Gastroesophageal sphincter (tissue), 4 donors: Measurements from ENCODE around the gene ANKS1A. TPM values are rescaled to one million over a fixed set of nuclear protein-coding genes. Genes with fewer than 3 reads are reported as not detected.
A peak's percentile ranks its signal among the peaks of the same experiment; 100 is the strongest.

Experiments used
- ATAC-seq: fragments of 150-250 bp; one replicate; pipeline ENCODE4 v1.9.1; 2016; ENCODE audit warnings: mild to moderate bottlenecking, moderate library complexity
- H3K27ac ChIP-seq, 4 donors: fragments of 200-600 bp; sonication (generic) in 3 of 4; 1 replicate in 3 of 4; 2 replicates in 1 of 4; pipeline ENCODE4 v1.5.1; 2016 to 2019
- H3K27me3 ChIP-seq: fragments of 200-600 bp; sonication (generic); one replicate; pipeline ENCODE4 v1.5.1; 2019
- H3K36me3 ChIP-seq, 2 donors: fragments of 200-600 bp; sonication (generic); one replicate each; pipeline ENCODE4 v1.5.1; 2019; ENCODE audit warnings: control low read depth in 1 of 2
- H3K4me1 ChIP-seq, 3 donors: fragments of 200-600 bp; sonication (generic); 1 replicate in 2 of 3; 2 replicates in 1 of 3; pipeline ENCODE4 v1.5.1; 2016 to 2019; ENCODE audit warnings: control low read depth in 2 of 3
- H3K4me3 ChIP-seq, 2 donors: fragments of 200-600 bp; sonication (generic); one replicate each; pipeline ENCODE4 v1.5.1; 2019; ENCODE audit warnings: mild to moderate bottlenecking in 1 of 2, moderate library complexity in 1 of 2
- H3K9me3 ChIP-seq, 3 donors: fragments of 200-600 bp; sonication (generic); one replicate each; pipeline ENCODE4 v1.5.1; 2017 to 2019; ENCODE audit warnings: control low read depth in 2 of 3
- EP300 ChIP-seq: sonication (generic); formaldehyde crosslinking; IDR thresholded peaks from one replicate; pipeline ENCODE4 v1.6.1; 2017; ENCODE audit warnings: antibody characterized with exemption, mild to moderate bottlenecking
- POLR2A ChIP-seq, 2 donors: fragments of 450-650 bp; IDR thresholded peaks; one replicate each; pipeline ENCODE4 v1.6.1; 2017; ENCODE audit warnings: antibody characterized with exemption in 2 of 2, mild to moderate bottlenecking in 2 of 2, moderate library complexity in 1 of 2
- POLR2AphosphoS5 ChIP-seq: sonication (generic); formaldehyde crosslinking; IDR thresholded peaks from one replicate; pipeline ENCODE4 v1.6.1; 2017; ENCODE audit warnings: antibody characterized with exemption
- WGBS, 2 donors: methylation state at CpG; one replicate each; pipeline ENCODE4 v1.1.5; 2018; ENCODE audit warnings: low coverage in 1 of 2; 5-methylcytosine and 5-hydroxymethylcytosine counted together
- total RNA-seq, 4 donors: library from RNA; depleted of rRNA; stranded (reverse); fragments of >200 nt; gene quantifications; one replicate each; pipeline ENCODE4 v1.1.0, GENCODE V29; 2016
- TF ChIP-seq, protein P1 (sequence below), 4 experiments: fragments of 200-600 bp in 2 of 4; fragments of 450-650 bp in 2 of 4; sonication (generic) in 1 of 4; IDR thresholded peaks; one replicate each; pipeline ENCODE4 v1.5.1; 2017 to 2019; ENCODE audit warnings: antibody characterized with exemption in 4 of 4, mild to moderate bottlenecking in 2 of 4, moderate library complexity in 2 of 4

Gene ANKS1A
- total RNA-seq, 4 donors from 2014 or later = 52.0 to 135 (median 88.4) TPM

DNA sequence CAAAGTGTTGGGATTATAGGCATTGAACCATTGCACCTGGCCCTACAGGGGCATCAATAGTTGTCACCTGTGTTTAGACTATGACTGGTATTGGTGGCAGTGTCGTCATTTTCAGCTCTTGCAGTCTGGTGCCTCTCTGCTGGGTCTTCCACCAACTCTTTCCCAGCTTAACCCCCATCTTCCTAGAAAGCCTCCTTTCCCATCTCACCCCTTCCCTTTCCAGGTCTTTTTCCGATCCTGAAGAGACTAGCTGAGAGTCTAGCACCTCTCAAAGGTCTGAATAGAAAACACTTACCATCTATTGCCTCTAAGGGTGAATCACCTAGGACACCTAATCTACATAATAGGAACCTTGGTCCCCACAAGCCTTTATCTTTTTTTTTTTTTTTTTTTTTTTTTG is 181.1 kb downstream of the ANKS1A start:
- 60 to 67% methylated on average over 1 of the region's 2 CpGs for WGBS, 2 donors
- H3K27me3 ChIP-seq = no peaks in the 10 kb centered on the region

DNA sequence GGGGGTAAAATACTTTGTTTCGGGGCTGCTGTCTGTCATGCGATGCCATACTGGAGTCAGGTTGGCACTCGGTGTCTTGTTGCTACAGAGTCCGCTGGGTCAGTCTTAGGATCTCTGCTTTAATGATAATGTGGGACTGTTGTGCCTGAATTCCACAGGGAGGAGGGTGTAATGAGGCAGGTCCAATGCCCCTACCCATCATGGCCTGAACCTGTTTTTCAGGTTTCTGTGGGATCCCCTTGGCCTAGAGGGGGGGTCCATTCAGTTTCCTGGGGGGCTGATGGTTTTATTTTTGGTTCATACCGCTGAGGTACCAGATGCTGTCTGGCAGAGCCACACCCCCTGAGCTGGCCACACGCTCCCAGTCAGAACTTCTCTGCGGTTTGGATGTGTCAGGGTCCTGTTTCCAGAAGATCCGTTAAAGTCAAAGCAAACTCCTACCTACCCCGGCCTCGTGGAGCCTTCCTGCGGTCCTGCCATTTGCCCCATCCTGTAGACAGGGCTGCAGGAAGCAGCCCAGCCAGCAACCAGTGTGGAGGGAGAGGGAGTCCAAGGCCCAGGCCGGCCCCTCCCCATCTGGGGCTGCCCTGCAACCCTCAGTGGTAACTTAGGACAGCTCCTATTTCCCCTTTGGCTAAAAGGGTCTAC is 182.4 kb downstream of the ANKS1A start:
- TF ChIP-seq, protein P1, sequence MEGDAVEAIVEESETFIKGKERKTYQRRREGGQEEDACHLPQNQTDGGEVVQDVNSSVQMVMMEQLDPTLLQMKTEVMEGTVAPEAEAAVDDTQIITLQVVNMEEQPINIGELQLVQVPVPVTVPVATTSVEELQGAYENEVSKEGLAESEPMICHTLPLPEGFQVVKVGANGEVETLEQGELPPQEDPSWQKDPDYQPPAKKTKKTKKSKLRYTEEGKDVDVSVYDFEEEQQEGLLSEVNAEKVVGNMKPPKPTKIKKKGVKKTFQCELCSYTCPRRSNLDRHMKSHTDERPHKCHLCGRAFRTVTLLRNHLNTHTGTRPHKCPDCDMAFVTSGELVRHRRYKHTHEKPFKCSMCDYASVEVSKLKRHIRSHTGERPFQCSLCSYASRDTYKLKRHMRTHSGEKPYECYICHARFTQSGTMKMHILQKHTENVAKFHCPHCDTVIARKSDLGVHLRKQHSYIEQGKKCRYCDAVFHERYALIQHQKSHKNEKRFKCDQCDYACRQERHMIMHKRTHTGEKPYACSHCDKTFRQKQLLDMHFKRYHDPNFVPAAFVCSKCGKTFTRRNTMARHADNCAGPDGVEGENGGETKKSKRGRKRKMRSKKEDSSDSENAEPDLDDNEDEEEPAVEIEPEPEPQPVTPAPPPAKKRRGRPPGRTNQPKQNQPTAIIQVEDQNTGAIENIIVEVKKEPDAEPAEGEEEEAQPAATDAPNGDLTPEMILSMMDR (IDR thresholded peaks at IDR 0.05) = no peak
- TF ChIP-seq POLR2A (IDR thresholded peaks at IDR 0.05) = no peak
- no peaks in the 10 kb centered on the region for H3K27me3 ChIP-seq
- 60 to 90% methylated on average over 6 to 8 of the region's 12 CpGs for WGBS, 2 donors
- peak overlapping the region in 3 of 4 donors; percentile 22 to 60 (median 37) for H3K27ac ChIP-seq
- no peaks in the 10 kb centered on the region for H3K9me3 ChIP-seq
- peaks cover 0 to 59% (median 3%) of the 10 kb centered on the region in 3 donors for H3K4me1 ChIP-seq
- no peak for ATAC-seq
- no peak overlapping the region for H3K4me3 ChIP-seq
- H3K36me3 ChIP-seq = peaks cover 0 to 94% of the 10 kb centered on the region in 2 donors

More for the DNA sequence above, 181.1 kb downstream of the ANKS1A start:
- no peak for TF ChIP-seq EP300
- TF ChIP-seq POLR2AphosphoS5 = no peak
- TF ChIP-seq, protein P1 (IDR thresholded peaks at IDR 0.05) = no peak
- no peak for TF ChIP-seq POLR2A (IDR thresholded peaks at IDR 0.05)
- no peaks in the 10 kb centered on the region for H3K9me3 ChIP-seq
- no peak overlapping the region for H3K4me3 ChIP-seq
- H3K4me1 ChIP-seq = peaks cover 0 to 68% (median 3%) of the 10 kb centered on the region in 3 donors
- H3K36me3 ChIP-seq = peaks cover 0 to 95% of the 10 kb centered on the region in 2 donors
- no peak overlapping the region for H3K27ac ChIP-seq
- ATAC-seq = no peak

DNA sequence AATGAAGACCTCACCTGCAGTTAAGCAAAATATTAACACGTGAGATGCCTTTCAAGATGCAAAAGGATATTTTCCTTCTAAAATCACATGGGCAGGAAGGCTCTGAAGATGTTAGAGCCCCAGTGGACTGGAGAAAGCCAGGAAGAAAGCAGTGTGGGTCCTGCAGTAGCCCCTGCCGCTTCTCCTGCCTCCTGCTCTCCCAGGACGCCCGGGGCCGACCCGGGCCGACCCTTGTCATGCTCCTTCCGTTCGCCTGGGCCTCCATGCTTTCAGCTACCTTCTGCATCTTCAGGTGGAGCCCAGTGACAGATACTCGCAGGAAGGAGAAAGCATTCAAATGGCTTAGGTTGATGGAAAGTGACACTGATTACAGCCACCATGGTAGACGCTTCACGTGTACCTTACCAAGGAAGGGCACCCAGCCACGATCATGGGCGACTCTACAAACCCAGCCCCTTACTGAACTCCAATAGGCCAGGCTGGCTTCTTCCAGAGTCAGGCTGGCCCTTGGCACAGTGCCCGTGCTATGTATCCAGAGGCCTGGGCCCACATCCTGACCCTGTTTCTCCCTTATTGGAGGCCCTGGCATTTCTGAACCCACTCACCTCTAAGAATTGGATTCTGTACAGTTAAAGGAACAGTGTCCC is 183.1 kb downstream of the ANKS1A start:
- H3K4me3 ChIP-seq = no peak overlapping the region
- TF ChIP-seq, protein P1 (IDR thresholded peaks at IDR 0.05) = no peak
- TF ChIP-seq EP300 (no peak), POLR2A (IDR thresholded peaks at IDR 0.05) (no peak), POLR2AphosphoS5 (no peak)
- 70 to 80% methylated on average over 1 to 4 of the region's 15 CpGs for WGBS, 2 donors
- no peak for ATAC-seq
- no peaks in the 10 kb centered on the region for H3K9me3 ChIP-seq
- H3K27ac ChIP-seq = peak overlapping the region in 3 of 4 donors; percentile 37 to 60 (median 49)
- H3K4me1 ChIP-seq = peaks cover 0 to 54% (median 3%) of the 10 kb centered on the region in 3 donors
- H3K27me3 ChIP-seq = no peaks in the 10 kb centered on the region
- peaks cover 0 to 94% of the 10 kb centered on the region in 2 donors for H3K36me3 ChIP-seq

DNA sequence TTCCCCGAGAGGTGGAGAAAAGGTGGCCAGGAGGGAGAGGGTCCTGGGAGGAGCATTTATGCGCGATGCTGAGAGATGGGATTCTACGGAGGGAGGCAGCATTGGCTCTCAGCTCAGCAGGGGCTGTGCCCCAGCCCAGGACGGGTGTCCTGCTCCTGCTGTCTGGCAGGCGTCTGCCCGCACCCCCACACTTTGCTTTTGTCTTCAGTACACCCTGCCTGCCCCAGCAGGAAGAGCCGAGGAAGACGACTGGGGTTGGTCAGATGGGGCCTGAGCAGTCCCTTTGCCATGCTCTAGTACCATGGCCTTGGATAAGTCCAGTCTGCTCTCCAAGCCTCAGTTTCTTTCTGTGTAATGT is 183.6 kb downstream of the ANKS1A start:
- Histone ChIP-seq H3K4me1 (peaks cover 0 to 53% (median 3%) of the 10 kb centered on the region in 3 donors), H3K4me3 (no peak overlapping the region), H3K27ac (peak overlapping the region in 3 of 4 donors; percentile 37 to 60 (median 49)), H3K9me3 (no peaks in the 10 kb centered on the region), H3K36me3 (peaks cover 0 to 95% of the 10 kb centered on the region in 2 donors), H3K27me3 (no peaks in the 10 kb centered on the region)
- no peak for ATAC-seq
- 100% methylated on average over 2 of the region's 9 CpGs; no CpG with 5 or more reads in 1 of the 2 donors for WGBS, 2 donors
- no peak for TF ChIP-seq POLR2AphosphoS5
- no peak for TF ChIP-seq POLR2A (IDR thresholded peaks at IDR 0.05)
- no peak for TF ChIP-seq EP300
- TF ChIP-seq, protein P1 (IDR thresholded peaks at IDR 0.05) = no peak
